ENCODE data around the gene RNF141. TPM values are rescaled to one million over a fixed set of nuclear protein-coding genes. Genes with fewer than 3 reads are reported as not detected.

The RNF141 gene
- total RNA-seq, 4 donors from 2014 or later, result 39.0 to 68.3 (median 59.7) TPM

- TF ChIP-seq CTCF (IDR thresholded peaks at IDR 0.05; ENCODE audit: low read depth), result no peak
Measured at GRCh38 chr11:10544491-10545465, 3.8 kb upstream of the RNF141 start.

DNA sequence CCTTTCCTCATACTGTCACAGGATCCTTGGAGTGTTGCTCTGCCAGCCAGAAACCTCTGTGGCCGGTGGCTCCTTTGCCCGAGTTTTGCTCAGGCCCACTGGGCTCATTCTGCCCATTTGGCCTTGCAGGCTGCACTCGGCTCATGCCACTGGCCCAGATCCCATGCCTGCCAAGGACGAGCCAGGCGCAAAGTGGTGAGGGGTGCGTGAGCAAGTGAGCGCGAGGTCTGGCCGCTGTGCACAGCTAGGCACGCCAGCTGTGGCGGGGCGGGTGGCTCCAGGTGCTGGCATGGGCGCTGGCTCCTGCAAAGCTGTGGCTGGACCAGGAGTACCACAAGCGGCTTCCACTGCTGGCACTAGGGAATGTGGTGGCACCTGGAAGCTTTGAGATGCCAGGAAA lies 2.8 kb upstream of the RNF141 start:
- no peak for TF ChIP-seq CTCF (IDR thresholded peaks at IDR 0.05; ENCODE audit: low read depth)

DNA sequence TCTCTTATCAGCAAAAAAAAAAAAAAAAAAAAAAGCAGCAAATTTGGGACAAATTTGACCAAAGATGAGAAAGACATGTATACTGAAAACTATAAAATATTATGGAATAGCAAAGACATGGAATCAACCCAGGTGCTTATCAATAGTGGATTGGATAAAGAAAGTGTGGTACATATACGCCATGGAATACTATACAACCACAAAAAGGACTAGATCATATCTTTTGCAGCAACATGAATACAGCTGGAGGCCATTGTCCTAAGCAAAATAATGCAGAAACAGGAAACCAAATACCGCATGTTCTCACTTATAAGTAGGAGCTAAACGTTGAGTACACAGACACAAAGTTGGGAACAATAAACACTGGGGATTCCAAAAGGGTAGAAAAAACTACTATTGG lies 1.8 kb upstream of the RNF141 start:
- TF ChIP-seq CTCF (IDR thresholded peaks at IDR 0.05; ENCODE audit: low read depth), result no peak

DNA sequence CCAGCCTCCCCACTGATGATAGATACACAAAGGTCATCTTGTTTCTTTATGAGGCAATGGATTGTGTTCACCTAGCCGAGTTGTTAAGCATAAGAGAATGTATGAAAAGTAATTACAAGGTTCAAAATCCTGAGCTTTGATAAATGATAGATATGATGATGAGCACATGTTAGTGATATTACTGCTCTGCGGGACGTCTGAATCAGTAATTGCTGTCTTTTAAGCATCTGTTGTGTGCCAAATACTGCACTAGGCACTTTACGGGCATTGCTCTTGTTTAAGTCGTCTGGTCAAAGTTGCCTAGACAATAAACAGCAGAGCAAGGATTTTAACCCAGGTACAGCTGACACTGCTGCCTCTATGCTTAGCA lies 559 bp upstream of the RNF141 start:
- TF ChIP-seq CTCF (IDR thresholded peaks at IDR 0.05; ENCODE audit: low read depth), result no peak

DNA sequence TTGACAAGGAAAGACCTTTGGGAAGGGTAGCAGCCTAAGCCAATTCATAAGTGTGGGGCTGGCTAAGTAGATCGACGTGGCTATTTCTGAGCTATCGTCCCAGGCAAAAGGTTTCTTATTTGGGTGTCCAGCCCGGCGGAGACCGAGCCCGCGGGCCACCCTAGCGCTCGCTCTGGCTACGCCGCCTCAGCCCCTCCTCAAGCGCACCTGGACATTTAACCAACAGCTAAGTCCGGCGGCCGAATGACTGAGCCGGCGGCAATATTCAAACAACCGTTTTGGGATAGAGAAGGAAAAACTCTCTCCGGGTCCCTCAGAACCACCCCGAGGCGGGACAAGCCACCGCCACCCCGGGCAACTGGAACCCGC lies 457 bp downstream of the RNF141 start:
- TF ChIP-seq CTCF (IDR thresholded peaks at IDR 0.05; ENCODE audit: low read depth), result no peak

GRCh38 chr11:10539339-10539738 lies 1.6 kb downstream of the RNF141 start:
- no peak for TF ChIP-seq CTCF (IDR thresholded peaks at IDR 0.05; ENCODE audit: low read depth)

DNA sequence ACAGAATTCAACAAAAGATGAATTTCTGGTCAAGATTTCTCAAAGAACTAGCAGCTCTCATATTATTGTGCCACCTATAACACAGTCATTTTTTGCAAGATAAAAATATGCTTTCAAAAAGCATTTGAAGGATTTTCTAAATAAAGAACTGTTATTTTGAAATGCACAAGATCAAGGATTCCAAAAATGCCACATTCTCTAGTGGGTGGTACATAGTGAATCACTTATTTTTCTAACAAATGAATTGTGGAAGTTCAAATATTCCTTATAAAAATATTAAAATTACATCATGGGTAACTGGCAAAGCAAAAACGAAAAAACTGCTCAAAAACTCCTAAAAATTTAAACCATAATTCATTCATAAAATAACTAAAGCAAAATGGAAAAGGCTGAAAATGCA lies 2.1 kb downstream of the RNF141 start:
- no peak for TF ChIP-seq CTCF (IDR thresholded peaks at IDR 0.05; ENCODE audit: low read depth)
